Activated CD4-positive, alpha-beta T cell treated with anti-CD3 and anti-CD28 coated beads for 4 hours (primary cell): ENCODE measurements around the gene CARM1.
A peak's percentile ranks its signal among the peaks of the same experiment; 100 is the strongest.

Experiments
- DNase-seq, 2 donors: peaks; one replicate each; pipeline ENCODE4 v3.0.0-alpha.2; 2020

The CARM1 gene

DNA sequence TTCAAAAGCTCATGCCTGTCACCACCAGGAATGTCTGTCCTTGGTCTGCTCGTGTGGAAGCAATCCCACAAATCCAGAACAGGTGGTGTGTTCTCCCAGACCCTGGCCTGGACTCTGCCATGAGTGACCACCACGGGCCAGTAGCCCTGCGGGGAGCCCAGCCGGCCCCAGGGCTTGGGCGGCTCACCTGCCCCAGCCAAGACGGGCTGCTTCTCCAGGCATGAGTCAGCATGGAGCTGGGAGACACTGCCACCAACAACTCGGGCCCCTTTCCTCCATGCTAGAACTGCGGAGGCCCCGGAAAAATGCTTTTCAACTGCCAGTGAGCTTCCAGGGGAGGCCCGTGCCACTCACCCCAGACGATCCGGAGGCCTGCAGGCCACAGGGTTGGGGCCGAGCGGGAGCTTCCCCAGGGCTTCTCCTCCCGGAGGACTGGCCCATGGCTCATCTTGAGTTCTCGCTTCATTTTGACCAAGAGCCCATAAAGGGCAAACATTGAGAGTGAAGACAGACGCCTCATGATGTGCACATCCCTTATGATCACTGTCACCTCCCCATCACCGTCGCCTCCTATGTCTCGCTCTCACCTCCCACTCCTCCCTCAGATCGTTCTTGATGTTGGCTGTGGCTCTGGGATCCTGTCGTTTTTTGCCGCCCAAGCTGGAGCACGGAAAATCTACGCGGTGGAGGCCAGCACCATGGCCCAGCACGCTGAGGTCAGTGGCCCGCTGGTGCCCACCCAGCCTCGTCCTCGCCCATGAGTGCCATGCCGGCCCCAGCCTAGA is 40.4 kb downstream of the CARM1 start:
- no peak for DNase-seq

DNA sequence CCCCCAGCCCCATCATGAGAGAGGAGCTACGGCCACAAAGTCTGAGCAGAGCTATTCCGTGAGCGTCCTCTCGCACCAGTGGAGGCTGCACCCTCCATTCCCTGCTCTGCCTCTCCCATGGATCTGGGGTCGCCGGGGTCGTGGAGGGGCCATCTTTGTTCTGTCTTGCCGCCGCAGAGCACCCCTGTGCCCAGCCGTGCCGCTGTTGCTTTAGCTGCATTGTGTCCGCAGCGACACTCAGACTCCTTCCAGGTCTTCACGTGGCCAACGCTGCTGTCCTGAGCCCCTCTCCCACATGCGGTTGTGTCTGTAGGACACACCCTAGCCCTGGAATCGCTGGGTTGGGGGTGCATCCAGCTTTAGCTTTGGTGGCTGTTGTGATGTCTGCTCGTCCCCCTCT is 41.3 kb downstream of the CARM1 start:
- DNase-seq: no peak

DNA sequence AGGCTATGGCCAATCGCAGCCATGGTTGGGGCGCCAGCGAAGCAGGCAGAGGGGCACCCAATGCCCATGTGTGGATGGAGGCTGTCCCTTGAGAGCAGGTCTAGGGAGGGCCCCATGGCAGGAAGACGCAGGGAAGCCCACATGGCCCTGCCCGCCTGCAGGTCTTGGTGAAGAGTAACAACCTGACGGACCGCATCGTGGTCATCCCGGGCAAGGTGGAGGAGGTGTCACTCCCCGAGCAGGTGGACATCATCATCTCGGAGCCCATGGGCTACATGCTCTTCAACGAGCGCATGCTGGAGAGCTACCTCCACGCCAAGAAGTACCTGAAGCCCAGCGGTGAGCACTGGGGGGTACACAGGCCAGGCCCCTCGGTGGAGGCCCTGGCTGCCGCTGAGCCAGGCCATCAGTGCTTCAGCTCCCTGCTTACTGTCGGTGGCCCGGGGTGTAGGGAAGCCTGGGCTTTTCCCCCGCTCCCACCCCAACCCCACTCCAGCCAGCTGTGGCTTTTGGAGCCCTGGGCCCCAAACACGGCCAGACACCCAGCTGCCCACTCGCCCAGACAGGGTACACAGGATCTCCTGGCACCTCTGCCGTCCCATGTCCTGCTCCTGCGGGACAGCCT is 42.5 kb downstream of the CARM1 start:
- DNase-seq: no peak

DNA sequence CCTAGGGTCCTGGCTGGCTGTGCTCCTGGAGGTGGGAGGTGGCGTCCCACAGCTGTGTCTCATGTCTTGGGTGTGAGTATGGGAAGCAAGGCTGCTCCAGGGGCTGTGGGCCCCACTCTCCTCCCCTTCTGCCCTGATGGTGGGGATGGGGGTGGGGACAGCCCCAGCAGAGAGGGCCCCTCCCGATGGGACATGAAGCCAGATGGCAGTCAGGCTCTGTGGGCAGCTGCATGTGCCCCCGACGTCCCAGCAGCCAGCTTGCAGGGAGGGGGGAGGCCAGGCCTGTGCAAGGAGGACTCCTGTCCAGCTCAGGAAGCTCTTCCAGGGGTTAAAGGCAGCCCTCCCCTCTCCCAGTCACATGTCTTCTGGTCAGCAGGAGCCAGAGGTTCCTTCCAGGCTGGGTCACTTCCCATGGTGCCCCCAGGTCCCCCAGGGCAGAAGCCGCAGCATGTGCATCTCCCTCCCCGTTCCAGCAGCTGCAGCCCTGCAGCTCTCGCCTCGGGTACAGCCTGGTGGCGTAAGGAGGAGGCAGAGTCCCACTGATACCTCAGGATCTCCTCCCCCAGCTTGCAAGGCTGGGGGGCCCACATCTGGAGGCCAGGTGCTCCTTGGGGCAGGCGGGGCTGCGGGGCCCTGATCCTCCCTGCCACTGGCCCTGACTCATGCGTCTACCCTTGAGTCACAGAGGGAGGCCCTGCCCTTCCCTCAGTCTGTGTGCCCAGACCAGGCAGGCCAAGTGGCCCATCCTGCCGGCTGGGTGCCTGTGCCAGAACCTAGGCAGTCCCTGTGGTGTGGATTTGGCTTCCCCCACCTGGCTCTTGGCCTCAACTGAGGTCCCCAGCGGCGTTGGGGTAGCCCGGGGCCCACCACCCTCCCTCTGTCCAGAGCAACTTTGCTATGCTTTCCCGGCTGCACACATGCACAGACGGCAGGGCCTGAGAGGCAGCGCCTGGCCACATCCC is 44.1 kb downstream of the CARM1 start:
- DNase-seq: no peak

DNA sequence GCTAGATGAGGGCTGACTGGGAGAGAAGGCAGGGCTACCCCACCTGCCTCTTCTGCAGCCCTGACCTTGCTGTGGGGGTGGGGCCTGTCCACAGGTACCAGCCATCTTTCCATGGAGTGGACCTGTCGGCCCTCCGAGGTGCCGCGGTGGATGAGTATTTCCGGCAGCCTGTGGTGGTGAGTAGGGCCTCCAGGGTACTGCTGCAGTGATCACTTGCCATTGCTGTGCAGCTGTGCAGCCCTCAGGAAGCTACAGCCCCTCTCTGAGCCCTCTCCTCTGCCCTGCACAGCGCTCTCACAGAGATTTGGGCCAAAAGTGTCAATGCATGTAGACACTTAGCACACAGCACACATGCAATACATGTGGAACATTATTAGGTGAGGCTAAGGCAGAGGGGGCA is 45.2 kb downstream of the CARM1 start:
- DNase-seq: no peak

DNA sequence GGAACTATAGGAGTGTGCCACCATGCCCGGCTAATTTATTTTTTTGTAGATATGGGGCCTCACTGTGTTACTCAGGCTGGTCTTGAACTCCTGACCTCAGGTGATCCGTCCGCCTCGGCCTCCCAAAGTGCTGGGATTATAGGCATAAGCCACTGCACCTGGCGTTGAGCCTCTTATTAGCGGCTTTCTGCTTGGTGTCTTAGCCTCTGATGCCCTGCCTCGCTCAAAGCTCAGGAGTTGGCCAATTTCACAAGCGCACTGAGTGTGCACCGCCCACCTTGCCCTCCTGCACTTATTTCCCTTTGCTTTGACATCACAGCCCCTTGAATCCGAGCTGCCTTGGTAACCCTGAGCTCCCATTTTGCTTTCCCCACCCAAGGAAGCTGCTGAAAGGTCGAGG is 47.0 kb downstream of the CARM1 start:
- DNase-seq: no peak

DNA sequence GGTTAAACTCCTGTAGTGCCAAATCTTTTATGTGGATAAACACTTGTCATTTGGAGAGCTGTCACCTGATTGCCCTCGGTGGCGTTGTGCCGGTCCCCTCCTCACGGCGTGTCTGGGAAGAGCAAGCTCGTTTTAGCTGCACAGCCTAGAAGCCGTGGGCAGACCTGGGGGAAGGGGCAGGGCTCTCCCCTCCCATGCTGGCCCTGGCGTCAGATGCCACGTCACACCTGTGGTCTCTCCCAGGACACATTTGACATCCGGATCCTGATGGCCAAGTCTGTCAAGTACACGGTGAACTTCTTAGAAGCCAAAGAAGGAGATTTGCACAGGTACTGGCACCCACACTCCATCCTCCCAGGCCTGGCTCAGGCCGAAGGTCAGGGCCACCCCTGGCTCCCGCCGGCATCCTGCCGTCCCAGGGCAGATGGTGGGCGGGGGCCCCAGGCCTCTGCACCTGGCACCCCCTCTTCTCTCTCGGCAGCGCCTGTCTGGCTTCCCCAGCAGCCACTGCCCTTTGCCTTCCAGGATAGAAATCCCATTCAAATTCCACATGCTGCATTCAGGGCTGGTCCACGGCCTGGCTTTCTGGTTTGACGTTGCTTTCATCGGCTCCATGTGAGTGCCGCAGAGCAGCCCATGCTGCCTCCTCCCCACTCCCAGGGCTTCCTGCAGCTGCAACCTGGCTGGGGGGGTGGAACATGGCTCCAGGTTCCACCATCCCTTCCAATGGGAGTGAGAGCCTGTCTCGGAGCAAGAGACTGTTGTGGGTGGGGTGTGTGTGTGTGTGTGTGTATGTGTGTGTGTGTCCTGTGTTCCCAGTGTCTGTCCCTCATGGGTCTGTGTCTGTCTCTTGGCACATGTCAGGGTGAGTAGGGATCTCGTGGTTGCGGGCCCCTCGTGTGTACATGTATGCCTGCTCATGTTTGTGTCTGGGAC is 48.3 kb downstream of the CARM1 start:
- DNase-seq: no peak

DNA sequence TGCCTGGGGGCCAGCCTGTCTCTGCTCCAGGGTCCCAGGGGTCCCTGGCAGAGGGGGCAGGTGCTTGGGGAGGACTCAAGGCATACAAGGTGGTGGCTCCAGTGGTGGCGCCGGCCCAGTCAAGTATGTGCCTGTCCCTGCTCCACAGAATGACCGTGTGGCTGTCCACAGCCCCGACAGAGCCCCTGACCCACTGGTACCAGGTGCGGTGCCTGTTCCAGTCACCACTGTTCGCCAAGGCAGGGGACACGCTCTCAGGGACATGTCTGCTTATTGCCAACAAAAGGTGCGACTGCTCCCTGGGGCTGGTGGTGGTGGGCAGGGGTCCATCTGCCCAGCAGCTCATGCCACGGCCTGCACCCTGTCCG is 48.9 kb downstream of the CARM1 start:
- DNase-seq: no peak

DNA sequence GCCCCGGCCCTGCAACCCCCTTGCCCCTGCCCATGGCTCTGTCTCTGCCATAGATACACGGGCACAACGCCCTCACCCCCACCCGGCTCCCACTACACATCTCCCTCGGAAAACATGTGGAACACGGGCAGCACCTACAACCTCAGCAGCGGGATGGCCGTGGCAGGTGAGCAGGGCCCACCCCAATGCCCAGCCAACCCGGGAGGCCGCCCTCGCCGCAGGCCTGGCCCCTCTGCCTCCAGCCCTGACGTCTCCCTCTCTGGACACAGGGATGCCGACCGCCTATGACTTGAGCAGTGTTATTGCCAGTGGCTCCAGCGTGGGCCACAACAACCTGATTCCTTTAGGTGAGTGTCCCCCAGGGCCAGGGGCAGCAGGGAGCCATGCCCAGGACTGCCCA is 49.4 kb downstream of the CARM1 start:
- DNase-seq: no peak

DNA sequence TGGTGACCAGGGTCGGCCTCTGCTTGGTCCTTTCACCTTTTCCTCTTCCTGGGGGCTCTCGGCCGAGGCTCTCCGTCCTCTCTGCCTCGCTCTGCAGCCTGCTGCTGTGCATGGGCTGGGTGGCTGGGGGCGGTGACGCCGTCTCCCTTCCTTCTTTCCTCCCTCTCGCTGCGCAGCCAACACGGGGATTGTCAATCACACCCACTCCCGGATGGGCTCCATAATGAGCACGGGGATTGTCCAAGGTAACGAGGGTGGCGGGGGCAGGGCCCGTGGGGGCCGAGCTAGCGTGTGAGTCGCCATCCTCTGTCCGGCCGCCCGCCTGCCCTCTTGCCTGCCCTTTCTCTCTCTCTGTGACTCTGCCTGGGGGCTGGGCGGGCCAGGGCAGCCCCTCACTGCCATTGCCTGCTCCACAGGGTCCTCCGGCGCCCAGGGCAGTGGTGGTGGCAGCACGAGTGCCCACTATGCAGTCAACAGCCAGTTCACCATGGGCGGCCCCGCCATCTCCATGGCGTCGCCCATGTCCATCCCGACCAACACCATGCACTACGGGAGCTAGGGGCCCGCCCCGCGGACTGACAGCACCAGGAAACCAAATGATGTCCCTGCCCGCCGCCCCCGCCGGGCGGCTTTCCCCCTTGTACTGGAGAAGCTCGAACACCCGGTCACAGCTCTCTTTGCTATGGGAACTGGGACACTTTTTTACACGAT is 50.0 kb downstream of the CARM1 start:
- DNase-seq: no peak

DNA sequence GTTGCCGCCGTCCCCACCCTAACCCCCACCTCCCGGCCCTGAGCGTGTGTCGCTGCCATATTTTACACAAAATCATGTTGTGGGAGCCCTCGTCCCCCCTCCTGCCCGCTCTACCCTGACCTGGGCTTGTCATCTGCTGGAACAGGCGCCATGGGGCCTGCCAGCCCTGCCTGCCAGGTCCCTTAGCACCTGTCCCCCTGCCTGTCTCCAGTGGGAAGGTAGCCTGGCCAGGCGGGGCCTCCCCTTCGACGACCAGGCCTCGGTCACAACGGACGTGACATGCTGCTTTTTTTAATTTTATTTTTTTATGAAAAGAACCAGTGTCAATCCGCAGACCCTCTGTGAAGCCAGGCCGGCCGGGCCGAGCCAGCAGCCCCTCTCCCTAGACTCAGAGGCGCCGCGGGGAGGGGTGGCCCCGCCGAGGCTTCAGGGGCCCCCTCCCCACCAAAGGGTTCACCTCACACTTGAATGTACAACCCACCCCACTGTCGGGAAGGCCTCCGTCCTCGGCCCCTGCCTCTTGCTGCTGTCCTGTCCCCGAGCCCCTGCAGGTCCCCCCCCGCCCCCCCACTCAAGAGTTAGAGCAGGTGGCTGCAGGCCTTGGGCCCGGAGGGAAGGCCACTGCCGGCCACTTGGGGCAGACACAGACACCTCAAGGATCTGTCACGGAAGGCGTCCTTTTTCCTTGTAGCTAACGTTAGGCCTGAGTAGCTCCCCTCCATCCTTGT is 50.7 kb downstream of the CARM1 start:
- DNase-seq: no peak

DNA sequence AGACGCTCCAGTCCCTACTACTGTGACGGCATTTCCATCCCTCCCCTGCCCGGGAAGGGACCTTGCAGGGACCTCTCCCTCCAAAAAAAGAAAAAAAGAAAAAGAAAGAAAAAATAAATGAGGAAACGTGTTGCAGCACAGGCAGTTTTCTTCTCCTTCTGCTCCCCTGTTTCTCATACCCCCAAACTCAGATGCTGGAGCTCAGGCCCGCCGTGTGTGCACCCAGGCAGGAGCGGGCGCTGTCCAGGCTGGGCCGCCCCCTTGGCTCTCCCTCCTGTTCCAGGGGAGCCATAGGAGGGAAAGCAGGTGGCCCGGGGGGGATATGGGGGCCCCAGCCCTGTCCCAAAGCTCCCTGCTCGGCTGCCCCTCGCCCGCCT is 51.3 kb downstream of the CARM1 start:
- no peak for DNase-seq

DNA sequence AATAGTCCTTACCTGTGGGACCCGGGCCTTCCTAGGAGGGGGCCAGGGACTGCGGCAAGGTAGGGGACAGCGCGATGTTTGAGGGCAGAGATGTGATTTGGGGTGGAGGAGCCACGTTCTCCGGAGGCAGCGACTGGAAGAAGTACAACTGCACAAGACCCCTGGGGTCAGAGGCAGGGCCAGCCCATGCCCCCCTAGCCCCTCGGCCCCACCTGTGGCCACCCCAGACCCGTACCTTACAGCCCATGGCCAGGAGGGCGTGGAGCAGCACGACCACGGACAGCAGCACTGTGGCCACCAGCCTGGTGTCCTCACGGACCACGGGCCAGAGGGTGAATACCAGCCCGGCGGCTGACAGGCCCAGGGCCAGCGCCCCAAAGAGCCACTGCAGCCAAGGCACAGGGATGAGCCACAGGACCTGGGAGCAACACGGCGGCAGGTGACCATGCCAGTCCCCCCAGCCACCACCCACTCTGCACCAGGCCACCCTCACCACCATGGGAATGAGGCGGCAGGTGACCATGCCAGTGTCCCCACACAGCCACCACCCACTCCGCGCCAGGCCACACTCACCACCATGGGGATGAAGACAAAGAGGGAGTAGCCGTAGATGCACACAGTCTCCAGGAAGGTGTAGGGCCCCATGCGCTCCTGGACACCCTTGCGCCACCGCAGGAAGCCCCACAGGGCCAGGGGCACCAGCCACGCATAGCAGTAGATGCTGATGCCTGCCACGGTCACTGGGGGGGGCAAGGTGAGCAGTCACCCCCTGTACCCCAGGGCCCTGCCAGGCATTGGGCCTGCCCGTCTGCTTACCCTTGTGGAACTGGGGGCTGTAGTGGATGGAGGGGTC is 52.1 kb downstream of the CARM1 start:
- DNase-seq: no peak

DNA sequence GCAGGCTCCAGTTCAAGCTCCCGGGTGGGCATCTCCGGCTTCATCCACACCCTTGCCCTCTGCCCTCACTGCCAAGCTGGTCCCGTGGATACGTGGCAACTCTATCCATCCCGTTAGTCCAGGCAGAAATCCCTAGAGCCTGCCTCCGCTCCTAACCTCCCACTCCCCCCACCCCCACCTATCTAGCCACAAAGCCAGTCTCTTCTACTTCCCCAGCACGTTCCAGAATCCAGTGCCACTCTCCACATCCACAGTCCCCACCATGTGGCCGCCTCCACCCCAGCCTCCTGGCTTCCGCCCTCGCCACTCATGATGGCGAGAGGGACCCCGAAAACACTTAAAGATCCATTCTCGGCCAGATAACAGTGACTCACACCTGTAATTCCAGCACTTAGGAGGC is 53.2 kb downstream of the CARM1 start:
- no peak for DNase-seq

DNA sequence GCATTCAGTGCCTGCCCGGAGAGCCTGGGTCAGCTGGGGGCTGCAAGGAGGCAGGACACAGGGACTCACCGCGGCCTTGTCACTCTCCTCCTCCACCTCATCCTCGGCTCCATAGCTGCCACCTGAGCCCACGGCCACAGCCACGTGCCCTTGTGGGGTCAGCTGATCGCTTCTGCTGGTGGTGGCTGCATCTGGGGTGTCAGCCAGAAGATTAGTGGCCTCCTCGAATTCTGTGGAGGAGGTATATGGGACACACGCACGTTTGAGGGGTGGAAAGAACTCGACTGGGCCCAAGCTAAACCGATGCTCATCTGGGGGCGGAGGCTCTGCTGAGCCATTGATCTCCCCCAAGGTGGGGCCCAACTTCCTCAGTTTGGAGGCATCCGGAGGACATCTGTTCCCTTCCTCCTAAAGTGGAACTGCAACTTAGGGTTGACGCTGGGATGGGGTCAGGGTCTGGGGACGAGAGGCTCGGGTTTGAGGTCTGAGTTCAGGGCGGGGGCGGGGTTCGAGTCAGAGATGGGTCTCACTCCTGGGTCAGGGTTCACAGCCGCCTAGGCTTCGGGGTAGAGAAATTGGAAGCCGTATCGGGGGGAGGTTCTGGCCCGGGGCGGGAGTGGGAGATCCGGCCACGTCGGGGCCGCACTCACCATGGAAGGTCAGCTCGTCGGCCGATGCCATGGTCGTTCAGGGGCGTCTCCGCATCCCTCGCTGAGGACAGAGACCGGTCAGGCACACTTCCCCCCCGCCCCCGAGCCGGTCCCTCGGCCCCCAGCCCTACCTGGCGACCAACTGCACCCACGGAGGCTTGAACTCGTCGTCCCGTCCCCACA is 56.6 kb downstream of the CARM1 start:
- peak; percentile 18 for DNase-seq

DNA sequence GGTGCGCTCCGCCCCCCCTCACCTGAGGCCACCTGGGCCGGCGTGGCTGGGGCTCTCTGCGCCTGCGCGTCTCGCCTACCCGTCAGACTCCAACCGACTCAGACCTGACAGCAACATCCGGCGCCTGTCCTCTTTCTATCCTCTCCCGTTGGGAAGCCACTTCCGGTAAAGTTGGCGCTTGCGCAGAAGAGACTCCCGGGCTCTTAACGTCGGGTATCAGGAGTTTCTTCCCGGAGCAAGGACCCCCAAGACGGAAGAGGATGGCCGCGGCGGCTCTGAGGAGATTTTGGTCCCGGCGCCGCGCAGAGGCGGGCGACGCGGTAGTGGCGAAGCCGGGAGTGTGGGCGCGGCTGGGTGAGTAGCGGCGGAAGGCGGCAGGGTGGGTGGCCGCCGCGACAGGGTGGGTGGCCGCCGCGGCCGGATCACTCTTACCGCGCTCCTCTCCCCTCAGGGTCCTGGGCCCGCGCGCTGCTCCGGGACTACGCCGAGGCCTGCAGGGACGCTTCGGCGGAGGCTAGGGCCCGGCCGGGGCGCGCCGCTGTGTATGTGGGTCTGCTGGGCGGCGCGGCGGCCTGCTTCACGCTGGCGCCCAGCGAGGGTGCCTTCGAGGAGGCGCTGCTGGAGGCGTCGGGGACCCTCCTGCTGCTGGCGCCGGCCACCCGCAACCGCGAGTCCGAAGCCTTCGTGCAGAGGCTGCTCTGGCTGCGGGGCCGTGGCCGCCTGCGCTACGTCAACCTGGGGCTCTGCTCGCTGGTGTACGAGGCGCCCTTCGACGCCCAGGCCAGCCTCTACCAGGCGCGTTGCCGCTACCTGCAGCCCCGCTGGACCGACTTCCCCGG is 57.4 kb downstream of the CARM1 start, which contains the start of the genes TIMM29 and YIPF2:
Gene TIMM29, plus strand, starts transcription at position 249 of the 839 bp plus-strand sequence. Its CDS starts 12 bp downstream, at position 261.
Gene YIPF2, minus strand, starts transcription at position 77 of the 839 bp plus-strand sequence. CDS start 229 bp downstream, outside the sequence.
- peak; percentile 93 to 94 for DNase-seq

DNA sequence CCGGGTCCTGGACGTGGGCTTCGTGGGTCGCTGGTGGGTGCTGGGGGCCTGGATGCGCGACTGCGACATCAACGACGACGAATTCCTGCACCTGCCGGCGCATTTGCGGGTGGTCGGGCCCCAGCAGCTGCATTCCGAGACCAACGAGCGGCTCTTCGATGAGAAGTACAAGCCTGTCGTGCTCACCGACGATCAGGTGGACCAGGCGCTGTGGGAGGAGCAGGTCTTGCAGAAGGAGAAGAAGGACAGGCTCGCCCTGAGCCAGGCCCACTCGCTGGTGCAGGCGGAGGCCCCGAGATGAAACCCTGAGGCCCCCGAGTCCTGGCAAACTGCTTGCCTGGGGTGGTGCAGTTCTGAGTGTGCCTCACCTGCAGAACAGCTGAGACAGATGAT is 58.0 kb downstream of the CARM1 start:
- DNase-seq: no peak
